CD4-positive, alpha-beta T cell treated with Interleukin-4 for 4 hours (primary cell): ENCODE measurements around the gene CASK.

Source experiments
- DNase-seq: peaks from one replicate; pipeline ENCODE4 v3.0.0-alpha.2; 2020

The CASK gene, protein sequence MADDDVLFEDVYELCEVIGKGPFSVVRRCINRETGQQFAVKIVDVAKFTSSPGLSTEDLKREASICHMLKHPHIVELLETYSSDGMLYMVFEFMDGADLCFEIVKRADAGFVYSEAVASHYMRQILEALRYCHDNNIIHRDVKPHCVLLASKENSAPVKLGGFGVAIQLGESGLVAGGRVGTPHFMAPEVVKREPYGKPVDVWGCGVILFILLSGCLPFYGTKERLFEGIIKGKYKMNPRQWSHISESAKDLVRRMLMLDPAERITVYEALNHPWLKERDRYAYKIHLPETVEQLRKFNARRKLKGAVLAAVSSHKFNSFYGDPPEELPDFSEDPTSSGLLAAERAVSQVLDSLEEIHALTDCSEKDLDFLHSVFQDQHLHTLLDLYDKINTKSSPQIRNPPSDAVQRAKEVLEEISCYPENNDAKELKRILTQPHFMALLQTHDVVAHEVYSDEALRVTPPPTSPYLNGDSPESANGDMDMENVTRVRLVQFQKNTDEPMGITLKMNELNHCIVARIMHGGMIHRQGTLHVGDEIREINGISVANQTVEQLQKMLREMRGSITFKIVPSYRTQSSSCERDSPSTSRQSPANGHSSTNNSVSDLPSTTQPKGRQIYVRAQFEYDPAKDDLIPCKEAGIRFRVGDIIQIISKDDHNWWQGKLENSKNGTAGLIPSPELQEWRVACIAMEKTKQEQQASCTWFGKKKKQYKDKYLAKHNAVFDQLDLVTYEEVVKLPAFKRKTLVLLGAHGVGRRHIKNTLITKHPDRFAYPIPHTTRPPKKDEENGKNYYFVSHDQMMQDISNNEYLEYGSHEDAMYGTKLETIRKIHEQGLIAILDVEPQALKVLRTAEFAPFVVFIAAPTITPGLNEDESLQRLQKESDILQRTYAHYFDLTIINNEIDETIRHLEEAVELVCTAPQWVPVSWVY

DNA sequence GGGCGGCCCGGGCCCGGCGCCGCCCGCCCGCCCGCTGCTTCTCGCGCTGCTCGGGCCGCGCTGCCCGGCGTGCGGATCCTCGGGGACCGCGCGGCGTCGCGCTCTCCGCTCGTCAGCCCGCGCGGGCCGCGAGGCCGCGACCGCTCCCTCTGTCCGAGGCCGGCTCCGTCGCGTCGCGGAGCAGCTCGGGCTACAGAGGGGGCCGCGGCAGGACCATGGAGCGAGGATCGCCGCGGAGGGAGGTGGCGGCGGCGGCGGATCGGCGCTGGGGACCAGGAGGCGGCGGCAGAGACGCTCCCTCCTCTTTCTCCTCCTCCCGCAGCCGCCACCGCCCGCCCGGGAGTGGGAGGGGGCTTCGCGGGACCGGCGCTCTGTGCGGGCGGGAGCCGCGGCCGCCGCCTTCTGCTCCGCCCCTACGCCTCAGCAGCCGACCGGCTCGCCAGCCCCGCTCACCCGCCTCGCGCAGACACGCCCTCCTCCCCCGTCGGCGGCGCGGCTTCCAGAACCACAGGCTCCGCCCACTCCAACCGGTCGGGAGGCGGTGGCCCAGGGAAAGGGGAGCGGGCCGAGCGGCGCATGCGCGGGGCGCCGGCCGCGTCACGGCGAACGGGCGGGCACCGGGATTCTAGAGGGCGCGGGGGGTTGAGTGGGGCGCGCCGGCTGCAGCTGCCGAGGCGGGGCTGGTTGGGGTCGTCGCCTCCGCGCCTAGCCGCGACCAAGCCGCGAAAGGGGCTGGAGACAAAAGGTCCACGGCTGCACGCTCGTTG lies at the start of gene CASK:
CASK (minus strand) TSS at position 344 of the 767 bp plus-strand sequence. CDS start 566 bp downstream, outside the sequence.
- peak; percentile 91 for DNase-seq

DNA sequence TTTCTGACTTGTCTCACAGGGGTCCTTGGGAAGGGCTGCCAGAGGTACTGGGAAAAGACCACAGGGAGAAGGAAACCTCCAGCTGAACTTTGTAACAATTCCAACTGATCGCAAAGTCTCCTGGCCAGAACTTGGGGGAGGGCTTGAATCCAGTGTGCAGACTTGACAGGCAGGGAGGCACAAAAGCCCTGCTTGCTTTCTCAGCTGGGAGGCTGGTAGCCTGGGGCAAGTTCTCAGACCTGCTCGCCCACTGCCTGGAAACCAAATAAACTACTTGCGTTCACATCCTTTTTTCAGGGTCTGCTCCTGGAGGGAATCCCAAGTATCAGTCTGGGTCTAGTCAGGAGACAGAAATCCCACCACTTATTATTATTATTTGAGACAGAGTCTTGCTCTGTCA lies 48.0 kb upstream of the CASK start:
- no peak for DNase-seq

DNA sequence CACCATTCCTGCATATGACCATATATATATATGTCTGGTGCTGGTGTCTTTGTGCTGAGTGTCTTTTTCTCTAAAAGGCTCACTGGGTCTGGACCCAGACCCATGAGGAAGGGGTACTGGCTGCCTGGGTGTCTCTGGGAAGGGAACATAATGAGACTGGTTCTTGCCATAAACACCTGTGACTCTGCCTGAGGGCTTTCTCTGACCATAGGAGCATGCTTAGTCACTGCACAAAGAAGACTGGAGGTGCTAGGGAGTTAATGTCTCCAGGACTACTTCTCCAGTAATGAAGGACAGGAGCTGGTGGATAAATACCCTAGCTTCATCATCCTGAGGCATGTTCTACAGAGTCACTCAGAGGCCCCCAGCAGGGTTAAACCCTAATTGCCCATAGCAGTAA lies 47.1 kb upstream of the CASK start:
- no peak for DNase-seq

DNA sequence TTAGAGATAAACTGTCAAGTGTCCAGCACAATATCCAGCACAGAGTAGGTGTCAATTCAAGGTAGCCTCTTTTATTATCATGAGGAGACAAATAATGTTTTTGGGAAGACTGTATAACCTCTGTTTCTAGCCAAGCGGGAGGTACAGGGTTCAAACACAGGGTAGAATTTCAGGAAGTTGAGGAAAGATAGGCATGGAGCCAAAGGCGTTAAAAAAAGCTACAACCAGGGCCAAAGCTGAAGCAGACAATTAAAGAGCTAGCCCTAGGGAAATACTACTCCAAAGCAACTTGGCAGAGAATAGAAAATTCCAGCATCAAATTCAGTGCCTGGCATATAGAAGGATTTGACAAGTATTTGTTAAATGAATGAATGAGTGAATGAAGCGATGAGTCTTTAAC lies 40.0 kb upstream of the CASK start:
- no peak for DNase-seq

DNA sequence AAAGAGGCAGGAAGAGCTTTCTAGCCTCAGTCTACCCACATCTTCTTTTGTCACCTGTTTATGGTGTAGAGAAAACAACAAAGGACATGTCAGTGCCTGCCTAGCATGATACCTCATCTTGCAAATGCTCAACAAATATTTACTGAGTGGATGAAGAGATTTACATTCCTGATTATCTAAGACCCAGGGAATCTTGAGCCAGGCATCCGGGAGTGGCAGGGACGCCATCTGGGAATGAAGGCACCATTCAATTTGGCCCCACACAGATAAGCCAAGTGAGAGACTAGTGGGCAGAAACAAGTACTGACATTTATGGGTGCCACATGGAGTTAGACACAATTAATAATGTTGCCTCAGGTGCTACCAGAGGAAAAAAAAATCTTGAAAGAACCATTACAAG lies 36.8 kb upstream of the CASK start:
- DNase-seq = no peak

DNA sequence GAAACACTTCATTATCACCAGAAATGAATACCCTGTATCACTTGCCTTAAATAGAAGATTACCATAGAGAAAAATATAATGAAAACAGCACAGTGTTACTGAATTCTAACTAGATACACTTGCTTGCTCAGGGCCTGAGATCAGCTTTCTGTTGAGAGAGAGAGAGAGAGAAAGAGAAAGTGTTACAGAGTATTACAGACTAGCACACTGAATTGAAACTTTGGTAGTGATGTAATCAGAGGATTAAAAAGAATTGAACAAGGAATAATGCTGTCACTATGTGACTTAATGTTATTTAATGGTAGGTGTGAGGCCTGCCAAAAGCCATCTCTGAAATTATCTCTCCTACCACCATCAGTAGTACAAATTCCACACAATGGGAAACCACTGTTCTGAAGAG lies 35.5 kb upstream of the CASK start:
- no peak for DNase-seq

DNA sequence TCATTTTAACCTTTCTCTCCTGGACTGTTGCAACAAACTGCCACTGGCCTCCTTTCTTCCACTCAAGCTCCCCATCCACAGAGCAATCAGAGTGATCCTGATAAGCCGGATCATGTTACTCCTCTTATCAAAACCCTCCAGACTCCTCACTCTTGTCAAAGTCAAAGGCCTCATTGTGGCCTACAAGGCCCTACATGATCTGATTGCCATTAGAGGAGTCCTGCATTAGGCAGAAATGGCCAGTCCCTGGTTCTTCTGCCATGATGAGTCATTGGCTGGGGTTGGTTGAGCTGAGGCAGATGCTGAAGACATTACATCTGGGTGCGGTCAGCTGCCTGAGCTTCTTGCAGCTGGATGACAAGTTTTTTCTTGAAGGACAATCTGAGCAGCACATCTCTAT lies 32.7 kb upstream of the CASK start:
- DNase-seq = no peak

DNA sequence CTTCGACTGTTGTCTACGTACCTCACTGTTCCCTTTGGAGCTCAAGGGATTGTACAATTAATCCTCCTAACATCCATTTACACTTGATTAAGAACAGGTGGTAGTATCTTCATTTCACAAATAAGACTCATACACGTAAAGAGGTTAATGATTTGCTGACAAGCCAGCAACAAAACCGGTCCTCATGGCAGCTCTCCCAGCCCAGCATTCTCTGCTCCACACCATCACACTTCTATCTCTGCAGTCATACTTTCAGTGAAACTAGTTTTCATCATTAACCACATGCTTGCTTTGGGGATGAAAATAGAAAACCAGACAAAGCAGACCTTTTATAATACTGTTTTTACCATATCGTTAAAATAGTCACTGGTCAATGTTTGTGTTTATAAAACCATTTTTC lies 28.7 kb upstream of the CASK start:
- no peak for DNase-seq

DNA sequence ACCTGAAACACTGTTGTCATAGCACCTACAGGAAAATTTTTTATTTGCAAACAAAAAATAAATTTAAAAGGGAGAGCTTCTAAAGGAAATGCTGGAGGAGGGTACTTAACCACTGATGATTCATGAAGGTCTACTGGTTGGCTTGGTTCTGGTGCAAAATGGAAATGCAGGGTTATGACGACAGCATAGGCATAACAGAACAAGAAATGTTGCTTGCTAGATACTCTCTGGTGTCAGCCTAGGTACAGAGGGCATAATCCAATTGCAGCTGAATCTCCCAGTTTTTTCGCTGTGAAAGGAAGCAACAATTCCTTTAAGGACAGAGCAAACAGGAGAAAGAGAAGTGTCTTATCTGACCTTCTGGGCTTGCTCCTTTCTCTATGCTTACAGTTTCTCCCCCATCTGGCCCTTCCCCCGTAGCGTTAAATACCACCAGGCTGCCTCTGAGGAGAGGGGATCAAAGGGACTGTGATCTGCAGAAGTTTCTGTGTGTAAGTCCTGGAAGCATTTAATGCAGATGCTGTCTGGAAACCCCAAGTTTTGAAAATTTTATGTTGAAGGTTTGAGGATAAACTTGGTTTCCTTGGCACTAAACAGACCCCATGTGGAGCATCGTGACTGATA lies 23.7 kb upstream of the CASK start:
- DNase-seq = peak; percentile 17

DNA sequence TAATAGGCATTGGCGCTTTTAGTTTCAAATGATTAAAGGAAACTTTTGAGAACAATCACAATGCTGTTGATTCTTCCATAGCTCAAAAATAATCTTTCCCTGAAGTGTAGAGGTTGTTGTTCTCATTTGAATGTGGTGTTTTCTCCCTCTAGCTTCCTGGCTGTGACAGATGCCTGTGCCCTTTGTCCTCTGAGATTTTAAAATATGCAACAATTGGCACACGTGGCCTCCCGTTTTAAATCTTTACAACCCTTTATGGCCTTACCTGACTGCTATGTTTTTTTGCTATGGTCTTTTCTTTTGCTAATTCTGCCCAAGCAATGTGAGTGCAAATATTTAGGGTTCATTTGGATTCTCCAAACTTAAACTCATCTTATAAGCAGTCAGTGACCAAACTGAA lies 22.9 kb upstream of the CASK start:
- DNase-seq = no peak

DNA sequence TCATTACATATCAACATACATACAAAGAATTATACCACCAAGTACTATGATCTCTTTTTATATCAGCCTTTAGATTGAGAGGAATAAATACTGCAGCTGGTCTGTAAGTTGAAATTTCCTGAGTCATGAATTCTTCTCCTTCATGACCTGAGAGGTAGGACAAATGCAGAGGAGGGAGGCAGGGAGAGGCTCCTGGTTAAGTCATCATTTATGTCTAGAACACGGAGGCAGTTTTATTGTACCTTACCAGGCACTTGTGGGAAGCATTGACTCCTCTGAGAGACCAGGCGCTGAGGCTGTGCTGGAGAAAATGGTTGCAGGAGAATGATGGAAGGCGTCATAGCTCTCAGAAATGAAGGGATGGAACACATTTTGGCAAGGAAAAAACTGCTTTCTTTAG lies 12.5 kb upstream of the CASK start:
- no peak for DNase-seq

DNA sequence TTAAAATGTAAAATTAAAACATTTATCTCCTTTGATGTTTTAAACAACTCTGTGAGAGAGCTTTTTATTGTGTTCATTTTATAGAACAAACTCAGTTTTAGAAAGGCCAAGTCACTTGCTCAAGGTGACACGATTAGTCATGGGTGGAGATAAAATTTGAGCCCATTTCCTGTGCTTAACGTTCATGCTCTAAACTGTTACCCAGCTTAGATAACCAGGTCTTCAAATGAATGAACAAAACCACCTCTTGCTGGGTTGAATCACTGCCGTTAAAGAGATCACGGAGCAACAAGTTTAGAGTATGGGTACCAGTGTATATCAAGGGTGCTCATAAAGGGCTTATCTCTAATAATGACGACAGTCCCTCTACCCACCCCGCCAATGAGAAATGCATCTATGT lies 10.2 kb upstream of the CASK start:
- DNase-seq = peak; percentile 61

DNA sequence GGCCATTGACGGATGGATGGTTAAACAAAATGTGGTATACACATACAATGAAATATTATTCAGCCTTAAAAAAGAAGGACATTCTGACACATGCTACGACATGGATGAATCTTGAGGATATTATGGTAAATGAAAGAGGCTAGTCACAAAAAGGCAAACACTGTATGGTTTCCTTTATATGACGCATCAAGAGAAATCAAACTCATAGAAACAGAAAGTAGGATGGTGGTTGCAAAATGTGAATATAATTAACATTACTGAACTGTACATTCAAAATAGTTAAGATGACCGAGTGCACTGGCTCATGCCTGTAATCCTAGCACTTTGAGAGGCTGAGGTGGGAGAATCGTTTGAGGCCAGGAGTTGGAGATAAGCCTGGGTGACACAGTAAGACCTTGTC lies 9.5 kb upstream of the CASK start:
- DNase-seq = no peak

DNA sequence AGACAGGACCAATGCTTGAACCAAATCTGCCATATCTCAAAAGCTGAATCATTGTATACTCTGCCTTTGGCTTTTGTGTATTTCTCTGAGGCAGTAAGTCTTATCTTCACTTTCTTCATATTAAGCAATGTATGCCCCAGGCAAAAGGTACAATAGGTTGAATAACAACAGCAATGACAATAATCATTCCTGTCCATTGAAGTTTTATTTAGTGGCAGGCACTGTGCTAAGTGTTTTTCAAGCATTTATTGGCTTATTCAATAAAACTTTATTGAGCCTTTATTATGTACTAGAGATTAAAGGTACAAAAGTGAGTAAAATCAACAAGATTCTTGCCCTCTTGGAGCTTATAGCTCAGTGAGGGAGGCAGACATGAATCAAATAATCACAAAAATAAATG lies 8.2 kb upstream of the CASK start:
- no peak for DNase-seq

DNA sequence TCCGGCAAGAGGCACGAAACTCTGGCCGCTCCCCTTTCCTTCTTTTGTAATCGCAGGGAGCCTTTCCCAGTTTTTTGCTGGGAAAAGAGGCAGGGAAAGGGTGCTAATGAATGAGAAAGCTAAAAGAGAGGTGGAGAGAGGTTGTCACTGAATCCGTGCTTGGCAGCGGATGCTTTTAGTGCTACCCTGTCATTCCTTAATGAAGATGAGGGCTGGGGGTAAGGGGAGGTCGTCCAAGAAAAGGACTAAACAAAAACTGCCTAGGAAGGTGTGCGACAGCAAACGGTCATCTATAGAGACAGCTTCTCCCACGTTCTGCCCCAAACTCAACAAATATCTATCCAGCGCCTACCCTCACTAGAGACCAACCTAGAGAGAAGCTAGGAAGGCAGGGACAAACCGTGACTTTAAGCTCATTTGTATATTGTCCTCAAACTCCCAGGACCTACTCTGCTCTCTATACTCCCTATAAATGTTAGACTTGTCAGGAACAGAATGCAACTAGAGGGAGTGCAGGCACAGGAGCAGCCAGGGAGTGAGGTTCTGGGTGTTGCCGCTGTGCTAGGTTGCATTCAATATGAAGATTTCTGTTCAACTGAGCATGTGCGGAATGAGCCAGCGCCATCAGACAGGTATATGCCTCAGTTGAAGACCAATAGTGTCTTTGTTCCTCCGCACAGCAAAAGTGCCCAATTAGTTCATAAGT lies 777 bp upstream of the CASK start:
- DNase-seq = peak; percentile 50

DNA sequence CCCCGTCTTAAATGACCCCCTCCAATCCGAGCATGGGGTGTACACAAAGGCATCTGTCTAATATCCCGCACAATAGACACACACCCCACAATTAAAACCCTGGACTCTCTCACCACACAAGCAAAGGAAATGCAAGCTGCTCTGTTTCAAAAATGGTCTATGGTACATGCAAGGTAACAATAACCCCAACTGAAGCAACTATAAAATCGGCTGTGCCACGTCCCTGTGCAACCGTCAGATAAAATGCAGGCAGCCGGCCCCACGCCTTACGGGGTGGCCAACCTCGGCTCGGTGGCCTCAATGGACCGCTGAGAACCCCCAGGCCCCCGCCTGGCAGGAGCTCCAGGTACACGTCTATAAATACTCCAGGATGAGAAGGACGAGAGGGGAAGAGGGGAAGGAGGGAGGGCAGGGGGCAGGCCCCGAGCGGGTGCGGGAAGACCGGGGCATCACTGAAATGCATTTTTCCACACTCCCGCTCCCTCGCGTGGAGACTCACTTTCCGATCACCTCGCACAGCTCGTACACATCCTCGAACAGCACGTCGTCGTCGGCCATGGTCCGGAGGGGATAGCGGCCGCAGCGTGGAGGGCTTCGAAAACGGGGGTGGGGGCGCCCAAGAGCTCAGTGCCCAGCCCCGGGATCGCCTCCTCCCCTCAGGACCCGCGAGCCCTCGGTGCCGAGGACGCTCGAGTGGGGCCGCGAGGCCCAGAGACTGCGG lies 763 bp downstream of the CASK start:
- no peak for DNase-seq

DNA sequence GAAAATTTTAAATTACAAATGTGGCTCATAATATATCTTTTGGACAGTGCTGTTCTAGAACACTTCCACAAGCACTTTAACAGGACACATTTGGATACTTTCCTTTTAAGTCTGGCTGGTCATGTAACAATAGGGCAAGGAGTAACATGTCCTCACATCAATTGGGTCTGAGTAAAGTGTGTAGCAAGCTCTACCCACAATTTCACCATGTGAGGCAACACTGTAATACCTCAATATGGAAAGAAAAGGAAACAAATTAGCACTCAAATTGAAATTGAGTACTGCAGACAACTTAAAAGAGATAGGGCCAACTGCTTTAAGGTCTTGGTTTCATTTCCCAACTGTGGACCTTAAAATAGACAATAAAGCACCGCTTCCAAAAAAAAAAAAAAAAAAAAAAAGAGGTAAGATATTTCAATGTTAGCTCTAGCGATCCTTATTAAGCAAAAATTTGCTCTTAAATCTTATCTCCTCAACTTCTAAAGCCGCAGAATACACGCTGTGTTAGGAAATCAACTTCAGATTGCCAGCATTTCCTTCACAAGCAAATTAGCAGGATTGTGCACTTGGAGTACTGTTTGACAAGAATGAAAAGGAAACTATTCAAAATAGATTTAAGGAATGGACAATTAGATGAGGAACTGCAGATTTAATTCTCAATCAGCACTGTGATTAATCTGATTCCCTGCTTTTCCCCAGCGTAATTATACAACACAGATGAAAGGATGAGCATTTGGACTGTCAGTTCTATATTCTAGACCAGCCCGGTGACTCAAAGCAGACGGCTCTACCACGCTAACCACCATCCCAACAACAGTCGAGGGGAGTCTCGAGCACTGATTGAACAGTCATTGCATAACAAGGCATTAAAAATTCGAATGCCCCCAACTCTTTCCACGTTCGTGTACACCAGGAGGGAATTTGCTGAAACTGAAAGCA lies 1.6 kb downstream of the CASK start:
- DNase-seq = peak; percentile 46

DNA sequence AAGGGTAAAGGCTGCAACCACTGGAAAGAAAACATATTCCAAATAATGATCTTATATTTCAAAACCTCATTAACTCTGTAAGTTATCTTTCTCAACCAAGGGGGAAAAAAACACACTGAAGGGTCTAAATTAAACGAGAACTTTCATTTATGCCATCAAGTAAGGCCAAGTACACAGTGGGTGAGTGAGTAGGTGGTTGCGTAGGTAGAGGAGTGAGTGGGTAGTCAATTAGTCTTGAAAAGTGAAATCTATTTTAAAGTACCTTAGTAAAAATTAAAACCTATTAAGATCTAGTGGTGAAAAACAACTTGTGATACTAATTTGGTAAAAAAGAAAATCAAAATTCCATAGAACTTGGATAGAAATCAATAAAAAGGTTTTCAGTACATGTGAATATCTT lies 3.5 kb downstream of the CASK start:
- no peak for DNase-seq

DNA sequence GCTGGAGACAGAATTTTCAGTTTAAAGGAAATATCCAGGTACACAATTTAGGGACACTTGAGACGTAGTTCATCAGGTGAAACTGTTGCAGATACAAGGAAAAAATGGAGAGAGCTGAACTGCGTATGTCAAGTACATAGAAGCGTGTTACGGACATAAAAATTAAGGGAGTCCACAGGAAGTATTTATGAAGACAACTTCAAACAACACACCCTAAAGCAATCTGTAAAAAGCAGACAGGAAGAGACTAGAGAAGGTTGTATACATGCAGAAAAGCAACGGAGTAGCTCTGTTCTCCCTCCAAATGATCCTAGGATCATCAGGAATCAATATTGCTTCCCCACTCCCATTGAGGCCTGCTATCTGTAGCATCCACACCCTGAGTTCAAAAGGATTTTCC lies 5.8 kb downstream of the CASK start:
- no peak for DNase-seq

DNA sequence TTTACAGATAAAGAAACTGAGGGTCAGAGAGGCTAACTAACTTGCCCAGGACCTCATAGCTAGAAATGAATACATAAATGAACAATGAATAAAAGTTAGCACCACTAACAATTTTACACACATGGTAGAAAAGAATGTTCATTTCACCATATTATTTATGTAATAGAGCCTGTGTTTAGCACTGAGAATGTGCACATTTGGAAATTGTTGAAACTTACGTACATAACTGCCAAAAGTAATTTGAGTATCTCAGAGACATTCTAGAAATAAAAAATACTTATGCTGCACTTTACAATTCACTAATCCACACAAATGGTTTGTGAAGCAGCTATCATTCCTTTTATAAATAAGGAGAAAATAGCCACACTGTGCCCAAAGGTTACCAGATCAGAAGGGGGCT lies 9.9 kb downstream of the CASK start:
- DNase-seq = no peak
